GM21529 (cell line): Measurements from ENCODE around the gene NMBR.
A peak's percentile ranks its signal among the peaks of the same experiment; 100 is the strongest.
"Not testable (repeated sequence)": the region's sequence is repeated elsewhere in the genome, so short reads cannot be mapped to it uniquely, and the experiment has no call there.

Experiments used
- ATAC-seq: cut with Tn5 transposase; IDR thresholded peaks from one replicate; pipeline ENCODE4 v1.9.1; 2021; ENCODE audit not compliant: unreplicated experiment

NMBR gene

DNA sequence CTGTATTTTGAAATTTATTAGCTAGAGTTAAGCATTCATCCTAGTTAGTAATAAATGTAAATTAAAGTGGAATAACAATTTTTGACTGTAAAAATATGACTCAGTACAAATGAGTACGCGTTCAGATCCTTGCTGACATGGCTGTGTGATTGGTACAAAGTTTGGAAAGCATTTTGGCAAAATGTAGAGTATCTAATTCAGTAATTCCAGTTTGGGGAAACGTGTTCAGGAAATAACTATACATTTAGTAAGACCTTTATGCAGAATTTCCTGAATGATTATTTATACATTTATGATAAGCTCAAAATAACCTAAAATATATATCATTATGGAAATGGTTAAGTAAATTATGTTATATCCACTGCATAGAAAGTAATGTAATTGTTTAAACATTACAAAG lies 8.2 kb upstream of the NMBR start:
- ATAC-seq, result no peak

DNA sequence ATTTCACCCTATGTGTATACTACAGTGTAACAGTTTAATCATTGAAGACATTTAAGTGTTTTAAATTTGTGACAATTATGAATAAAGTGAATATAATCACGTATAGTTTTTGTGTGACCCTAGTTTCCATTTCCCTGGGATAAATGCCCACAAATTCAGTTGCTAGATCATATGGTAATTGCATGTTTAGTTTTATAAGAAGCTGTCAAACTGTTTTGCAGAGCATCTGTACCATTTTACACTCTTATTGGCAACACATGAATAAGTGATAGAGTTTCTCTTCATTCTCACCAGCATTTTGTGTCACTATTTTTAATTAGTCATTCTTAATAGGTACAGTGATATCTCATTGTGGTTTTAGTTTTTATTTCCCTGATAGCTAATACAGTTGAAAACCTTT lies 7.4 kb upstream of the NMBR start:
- ATAC-seq, result no peak

DNA sequence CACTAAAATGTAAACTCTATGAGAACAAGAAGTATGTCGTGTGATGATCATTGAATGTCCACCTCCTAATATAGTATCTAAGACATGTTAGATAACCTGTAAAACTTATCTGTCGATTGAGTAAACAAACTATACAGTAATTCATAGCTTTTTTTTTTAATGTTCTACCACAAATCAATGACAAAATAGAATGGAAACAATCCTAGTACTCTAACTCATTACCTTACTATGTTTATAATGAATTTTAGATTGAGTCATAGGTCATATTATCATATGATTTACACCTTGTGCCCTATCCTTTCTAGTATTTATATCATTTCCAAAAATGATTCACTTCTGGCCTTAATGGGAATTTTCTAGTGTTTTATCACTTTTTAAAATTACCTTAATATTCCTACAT lies 6.3 kb upstream of the NMBR start:
- no peak for ATAC-seq

DNA sequence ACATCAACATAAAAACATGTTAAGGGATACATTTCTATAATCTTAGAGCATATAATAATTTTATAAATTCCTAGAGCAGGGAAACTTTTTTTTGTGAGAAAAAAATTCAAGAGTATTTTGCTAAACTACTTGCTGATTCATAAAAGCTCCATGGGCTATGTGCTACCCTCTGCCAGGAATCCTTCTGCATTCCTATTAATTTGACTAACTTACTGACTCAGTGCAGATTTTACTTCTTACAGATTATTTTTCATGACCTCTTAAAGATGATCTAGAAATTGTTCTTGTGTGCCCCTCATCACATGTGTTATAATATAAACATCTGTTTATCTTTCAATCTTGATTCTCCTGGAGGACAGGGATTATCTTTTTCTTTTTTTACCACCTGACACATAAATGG lies 5.8 kb upstream of the NMBR start:
- ATAC-seq, result no peak

DNA sequence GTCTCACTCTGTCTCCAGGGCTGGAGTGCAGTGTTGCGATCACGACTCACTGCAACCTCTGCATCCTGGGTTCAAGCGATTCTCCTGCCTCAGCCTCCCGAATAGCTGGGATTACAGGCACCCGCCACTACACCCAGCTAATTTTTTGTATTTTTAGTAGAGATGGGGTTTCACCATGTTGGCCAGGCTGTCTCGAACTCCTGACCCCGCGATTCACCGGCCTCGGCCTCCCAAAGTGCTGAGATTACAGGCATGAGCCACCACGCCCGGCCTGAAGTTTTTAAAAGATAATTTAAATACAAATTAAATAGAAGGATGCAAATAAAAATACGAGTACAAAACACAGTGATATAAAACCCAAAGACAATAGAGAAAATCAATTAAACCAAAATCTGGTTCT lies 5.4 kb downstream of the NMBR start:
- ATAC-seq, result not testable (repeated sequence)

DNA sequence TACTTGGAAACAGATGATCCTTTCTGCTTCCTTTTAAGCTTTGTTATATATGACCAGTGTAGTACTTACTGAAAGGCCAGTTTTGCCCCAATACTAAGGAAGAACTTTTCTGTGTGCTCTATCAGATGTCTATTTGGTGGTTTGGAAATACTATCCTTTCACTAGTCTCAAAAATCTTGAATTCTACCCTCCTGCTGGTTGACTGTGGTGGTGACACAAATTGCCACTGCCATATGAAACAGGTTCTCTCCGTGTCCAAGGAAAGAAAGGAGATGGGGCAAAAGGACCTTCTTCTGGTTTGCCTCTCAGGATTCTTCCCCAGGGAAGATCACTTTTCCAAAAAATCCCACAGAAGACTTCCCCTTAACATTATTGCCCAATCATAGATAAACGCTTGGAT lies 8.0 kb downstream of the NMBR start:
- ATAC-seq, result no peak

DNA sequence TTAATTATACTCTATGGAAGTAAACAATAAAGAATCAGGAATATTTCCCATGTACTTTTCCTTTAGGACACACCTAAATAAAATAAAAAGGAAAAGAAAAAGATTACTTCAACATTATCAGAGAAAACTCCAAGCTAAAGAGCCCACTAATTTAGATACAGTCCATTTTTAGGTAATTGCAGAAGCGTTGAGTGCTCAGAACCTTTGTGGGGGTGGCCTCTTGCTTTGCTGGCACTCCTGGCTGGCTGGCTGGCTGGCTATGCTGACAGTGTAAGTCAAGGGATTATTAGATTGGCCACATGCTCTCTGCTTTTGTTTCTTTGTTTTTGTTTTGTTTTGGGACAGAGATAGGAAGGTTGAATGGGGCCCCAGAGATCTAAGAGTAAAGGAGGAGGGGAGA lies 14.3 kb downstream of the NMBR start, which contains the start of gene GJE1:
TSS of gene GJE1 (plus strand) at position 301 of the 400 bp plus-strand sequence. CDS start 234 bp downstream, outside the sequence.
- no peak for ATAC-seq

DNA sequence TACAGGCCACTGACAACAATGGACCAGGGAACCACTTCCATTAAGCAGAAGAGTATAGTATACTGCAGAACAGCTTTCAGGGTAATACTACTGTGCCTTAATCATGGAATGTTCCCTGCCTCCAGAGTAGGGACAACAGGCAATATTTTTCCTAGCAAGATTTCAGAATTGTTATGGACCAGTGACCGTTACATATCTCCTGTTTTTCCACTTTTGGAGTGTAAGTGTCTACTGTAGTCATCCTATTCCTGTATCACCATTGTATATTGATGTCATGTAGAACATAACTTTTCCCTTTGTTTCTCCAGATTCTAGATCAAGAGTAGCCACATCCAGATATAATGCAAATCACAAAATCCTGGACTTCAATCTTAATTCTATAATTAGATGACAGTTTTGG lies 16.1 kb downstream of the NMBR start:
- no peak for ATAC-seq

DNA sequence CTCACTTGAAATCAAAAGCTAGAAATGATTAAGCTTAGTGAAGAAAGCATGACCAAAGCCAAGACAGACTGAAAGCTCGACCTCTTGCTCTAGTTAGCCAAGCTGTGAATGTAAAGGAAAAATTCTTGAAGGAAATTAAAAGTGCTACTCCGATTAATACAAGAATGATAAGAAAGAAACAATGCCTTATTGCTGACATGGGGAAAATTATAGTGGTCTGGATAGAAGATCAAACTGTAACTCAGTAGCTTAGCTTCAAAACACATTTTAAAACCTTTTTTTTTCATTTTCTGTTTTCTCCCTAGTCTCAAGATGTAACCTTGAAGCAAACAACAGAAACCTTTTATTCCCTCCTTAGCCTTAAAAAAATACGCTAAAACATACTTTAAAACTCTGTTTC lies 25.6 kb downstream of the NMBR start:
- ATAC-seq, result no peak

DNA sequence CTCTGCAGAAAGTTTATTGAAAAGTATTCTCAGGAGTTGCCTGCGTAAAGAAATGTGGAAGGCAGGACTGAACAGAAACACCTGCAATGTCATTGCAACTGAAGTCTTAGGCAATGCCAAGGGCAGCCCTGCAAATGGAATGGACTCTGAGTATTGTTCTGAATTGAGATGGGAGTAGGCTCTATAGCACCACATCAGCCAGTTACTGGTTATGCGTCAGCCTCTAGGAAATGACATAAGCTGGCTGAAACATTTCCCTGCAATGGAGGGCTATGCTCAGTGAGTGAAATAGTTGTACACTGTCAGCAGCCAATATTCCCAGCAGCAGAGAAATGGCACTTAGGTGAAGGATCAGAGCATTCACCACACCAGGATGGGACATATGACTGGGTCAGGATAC lies 28.0 kb downstream of the NMBR start:
- no peak for ATAC-seq

DNA sequence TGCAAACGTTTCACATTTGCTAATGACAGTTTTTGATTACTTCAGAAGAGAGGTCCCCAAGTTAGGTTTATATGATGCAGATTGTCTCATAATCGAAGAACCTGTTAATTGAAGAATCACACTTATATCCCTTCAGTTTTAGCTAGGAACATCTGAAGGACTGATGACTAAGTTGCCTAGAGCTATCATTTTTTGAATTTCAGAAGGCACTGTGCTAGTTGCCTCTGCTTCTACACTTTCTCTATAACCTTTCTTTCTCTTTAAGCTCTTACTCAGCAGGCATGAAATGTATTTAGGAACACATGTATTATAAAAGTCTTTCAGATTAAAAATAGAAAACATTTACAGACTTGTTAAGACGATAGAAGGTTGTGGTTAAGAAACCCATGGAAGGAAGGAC lies 28.6 kb downstream of the NMBR start:
- ATAC-seq, result no peak

DNA sequence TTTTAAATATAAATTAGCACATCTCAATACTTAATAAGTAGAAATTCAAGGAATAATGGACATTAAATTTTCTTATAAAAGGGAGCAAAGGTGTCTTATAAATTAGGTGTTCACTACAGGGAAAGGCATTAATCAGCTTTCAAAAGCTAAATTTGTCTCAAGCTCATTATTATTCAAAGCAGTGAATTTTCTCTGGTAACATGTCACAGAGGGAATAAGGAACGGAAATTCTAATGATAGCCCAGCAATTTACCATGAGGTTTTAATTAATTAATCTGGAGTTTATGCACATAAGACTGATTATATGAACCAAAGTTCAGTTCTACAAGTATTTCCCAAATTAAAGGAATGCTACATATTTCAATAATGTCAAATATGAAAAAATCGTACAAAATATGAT lies 29.6 kb downstream of the NMBR start:
- no peak for ATAC-seq

DNA sequence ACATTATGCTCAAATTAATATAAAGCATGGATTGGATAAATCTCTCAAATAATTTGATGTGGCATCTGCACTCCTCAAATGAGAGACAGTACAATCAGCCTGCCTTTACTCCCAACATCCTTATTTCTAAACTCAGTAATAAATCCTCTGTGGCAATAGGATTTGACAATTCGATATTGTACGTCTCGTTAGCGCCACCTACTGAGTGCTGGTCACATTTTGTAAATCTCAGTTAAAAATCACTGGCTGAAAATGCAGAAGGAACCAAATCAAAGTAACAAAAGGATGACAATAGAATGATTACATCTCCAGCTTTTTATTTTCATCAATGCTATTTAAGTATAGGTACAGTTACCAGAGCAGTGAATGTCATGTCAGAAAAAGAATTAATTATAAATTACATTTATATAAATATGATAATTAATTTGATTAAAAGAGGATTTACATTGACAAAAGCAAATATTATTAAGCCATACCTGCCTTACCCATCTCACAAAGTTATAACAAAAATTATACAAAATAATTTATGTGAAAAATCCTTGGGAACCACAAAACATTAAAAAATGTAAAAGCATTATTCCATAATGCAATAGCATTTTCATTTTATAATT lies 34.4 kb downstream of the NMBR start:
- ATAC-seq, result peak; percentile 58

DNA sequence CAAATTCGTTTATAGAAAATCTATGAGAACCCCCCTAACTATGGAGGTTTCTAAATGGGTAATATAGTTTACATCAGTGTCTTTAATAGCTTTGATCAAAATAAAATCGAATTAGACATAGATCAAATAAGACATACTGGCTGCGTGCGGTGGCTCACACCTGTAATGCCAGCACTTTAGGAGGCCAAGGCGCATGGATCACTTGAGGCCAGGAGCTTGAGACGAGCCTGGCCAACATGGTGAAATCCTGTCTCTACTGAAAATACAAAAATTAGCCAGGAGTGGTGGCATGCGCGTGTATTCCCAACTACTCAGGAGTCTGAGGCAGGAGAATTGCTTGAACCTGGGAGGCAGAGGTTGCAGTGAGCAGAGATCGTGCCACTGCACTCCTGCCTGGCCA lies 36.1 kb downstream of the NMBR start:
- ATAC-seq, result not testable (repeated sequence)

DNA sequence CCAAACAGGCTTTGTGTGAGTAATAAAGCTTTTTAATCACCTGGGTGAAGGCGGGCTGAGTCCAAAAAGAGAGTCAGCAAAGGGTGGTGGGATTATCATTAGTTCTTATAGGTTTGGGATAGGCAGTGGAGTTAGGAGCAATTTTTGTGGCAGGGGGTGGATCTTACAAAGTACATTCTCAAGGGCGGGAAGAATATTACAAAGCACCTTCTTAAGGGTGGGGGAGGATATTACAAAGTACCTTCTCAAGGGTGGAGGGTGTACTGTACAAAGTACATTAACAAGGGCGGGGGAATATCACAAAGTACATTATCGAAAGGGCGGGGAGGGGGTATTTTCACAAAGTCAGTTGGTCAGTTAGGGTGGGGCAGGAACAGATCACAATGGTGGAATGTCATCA lies 42.1 kb downstream of the NMBR start:
- ATAC-seq, result not testable (repeated sequence)

DNA sequence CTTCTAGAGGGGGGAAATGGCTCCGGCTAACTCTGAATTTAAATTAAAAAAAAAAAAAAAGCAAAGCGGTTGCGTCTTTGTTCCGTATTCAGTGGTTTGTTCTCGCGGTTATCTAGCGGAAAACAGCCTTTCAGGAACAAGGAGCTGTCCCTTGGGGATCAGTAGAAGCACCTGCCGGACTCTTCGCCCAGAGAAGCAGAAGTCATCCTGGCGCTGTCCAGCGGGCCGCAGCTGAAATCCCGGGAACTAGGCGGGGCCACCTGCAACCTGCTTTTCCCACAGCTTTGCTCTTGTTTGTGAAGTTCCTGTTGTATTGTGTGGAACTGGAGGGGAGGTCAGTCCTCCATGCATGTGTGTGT lies 58.1 kb downstream of the NMBR start:
- ATAC-seq, result no peak

DNA sequence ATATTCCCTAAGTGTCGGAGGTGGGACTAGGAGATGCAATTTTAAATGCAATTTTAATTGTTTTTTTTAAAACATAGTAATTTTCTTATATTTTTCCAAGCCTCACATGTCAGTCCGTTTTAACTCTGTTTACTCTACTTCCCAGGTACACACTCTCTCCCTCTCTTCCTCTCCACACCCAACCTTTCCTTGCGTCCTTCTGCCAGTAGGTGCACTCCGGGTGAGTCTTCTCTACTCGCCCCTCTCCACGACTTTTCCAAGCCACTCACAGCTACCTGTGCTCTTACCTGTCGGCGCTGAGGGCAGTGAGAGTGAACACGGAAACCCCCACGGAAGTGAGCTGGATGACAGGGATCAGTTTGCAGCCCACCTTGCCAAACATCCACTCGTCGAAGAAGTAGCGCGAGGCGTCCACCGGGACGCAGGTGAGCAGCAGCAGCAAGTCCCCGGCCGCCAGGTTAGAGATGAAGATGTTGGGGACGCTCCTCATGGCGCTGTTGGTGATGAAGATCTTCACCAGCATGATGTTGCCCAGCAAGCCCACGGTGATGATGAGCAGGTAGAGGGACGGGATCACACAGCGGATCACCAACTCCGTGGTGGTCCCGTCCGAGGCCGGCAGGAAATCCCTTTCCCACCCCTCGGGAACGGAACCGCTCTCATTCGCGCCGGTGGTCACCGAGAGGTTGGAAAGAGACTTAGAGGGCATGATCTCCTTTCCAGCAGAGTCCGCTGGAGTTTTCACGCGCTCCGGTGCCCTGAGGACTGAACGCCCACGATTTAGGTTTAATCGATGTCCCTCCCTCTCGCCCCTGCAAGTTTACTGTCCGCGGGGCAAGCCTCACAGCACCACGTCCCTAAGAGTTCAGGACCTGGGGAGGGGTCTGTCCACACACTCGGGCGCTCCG lies 58.7 kb downstream of the NMBR start:
- ATAC-seq, result no peak

DNA sequence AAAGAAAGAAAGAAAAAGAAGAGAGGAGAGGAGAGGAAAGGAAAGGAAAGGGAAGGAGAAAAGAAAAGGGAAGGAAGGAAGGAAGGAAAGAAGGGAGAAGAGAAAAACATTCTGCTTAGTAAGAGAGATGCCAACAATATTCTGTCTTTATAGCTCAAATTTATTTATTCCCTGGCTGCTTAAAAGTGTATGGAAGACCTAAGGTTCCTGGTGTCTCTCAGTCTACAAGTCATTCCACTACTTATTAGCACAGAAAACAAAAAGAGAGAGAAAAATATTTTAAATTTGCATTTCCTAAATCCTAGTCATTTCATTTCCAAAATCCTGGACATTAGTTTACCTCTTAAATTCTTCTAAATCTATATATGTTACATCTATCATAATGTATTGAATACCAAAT lies 67.8 kb downstream of the NMBR start:
- ATAC-seq, result no peak

DNA sequence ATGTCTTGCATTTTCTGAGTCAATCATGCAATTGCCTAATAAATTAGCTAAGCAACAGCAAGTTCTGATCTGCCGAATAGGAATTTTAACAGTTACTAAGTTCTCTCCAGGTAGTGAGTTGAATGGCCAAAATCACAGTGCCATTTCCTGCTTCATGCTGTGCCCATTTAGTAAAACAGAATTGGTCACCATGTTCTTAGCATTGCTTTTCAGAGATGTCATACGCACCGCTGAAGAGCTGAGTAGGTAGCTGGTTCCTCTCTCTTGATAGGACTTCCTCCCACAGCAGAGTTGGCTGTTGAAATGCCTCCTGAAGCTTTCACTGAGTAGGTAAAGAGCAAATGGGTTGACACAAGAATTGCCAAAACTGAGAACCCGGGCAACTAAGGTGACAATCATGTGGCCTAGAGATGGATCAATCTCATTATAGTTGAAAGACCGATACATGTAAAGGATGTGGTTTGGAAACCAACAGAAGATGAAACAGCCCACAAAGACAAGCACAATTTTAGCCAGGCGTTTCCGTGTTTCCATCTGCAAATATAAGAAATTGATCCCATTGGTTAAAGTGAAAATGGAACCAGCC lies 71.3 kb downstream of the NMBR start:
- ATAC-seq, result no peak

DNA sequence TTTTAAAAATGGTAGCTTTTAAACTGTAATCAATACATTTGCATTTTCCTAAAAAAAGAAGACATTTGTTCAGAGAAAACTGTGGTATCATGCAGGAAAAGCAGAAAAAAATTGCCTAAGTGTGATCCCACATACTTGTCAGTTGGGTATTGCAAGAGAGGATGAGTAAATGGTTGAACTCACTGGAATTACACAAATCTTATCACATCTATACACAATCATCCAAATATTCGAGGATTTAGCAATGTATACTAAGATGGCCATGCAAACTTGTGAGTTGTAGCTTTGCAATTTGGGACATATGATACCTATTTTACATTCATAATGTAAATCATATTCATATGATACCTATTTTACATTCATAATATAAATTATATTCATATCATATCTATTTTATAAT lies 72.4 kb downstream of the NMBR start:
- ATAC-seq, result no peak

DNA sequence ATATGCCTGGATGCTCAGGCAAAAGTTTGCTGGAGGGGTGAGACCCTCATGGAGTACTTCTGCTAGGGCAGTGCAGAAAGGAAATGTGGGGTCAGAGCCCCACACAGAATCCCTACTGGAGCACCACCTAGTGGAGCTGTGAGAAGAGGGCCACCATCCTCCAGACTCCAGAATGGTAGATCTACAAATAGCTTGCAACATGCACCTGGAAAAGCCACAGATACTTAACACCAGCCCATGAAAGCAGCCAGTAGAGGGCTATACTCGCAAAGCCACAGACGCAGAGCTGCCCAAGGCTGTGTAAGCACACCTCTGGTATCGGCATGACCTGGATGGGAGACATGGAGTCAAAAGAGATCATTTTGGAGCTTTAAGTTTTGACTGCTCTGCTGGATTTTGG lies 74.9 kb downstream of the NMBR start:
- no peak for ATAC-seq

DNA sequence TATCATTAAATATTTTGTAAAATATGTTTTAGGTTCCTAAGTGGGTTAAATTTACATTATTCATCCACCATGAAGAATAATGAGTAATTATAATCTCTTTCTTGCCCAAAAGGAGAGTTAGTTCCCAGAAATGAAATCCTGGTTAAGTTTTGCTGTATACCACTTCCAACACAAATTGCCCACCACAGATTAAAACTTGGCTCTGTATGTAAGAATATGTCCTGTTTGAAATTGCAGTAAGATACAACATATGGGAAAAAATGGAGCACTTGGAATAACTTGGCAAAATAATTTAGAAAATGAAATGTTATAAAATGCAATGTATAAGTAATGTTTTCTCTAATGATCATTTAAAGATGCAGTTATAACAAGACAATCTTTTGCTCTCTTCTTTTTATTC lies 78.5 kb downstream of the NMBR start:
- no peak for ATAC-seq
